Medulla oblongata (tissue), 1 donor: ENCODE data around the gene DCST1.

ENCODE experiments used
- DNase-seq: peaks from one replicate; pipeline ENCODE4 v3.0.0-alpha.2; 2015; ENCODE audit errors: extremely low spot score

DCST1 gene

GRCh38 chr1:155001675-155002463 is 31.8 kb upstream of the DCST1 start:
- peak; percentile 100 for DNase-seq

- no peak for DNase-seq
These were observed 31.0 kb upstream of the DCST1 start, which contains the start of gene ZBTB7B for GRCh38 chr1:155002464-155003226. TSS of gene ZBTB7B (plus strand) at chr1:155002802. CDS start at chr1:155014661, 11,859 bp downstream.

GRCh38 chr1:155003227-155003765 is 30.3 kb upstream of the DCST1 start:
- DNase-seq = no peak

GRCh38 chr1:155003766-155004351 is 29.8 kb upstream of the DCST1 start:
- DNase-seq = peak; percentile 71

- DNase-seq = no peak
These were observed 29.1 kb upstream of the DCST1 start for GRCh38 chr1:155004352-155005075.

GRCh38 chr1:155005076-155006011 is 28.3 kb upstream of the DCST1 start:
- DNase-seq = peak; percentile 87

GRCh38 chr1:155006601-155007101 is 27.0 kb upstream of the DCST1 start:
- peak; percentile 77 for DNase-seq

GRCh38 chr1:155007251-155007828 is 26.3 kb upstream of the DCST1 start:
- peak; percentile 65 for DNase-seq

- no peak for DNase-seq
These were observed 25.3 kb upstream of the DCST1 start for GRCh38 chr1:155008015-155008941.

GRCh38 chr1:155009221-155009711 is 24.4 kb upstream of the DCST1 start:
- no peak for DNase-seq

GRCh38 chr1:155009742-155010141 is 23.9 kb upstream of the DCST1 start:
- no peak for DNase-seq

GRCh38 chr1:155010211-155010918 is 23.3 kb upstream of the DCST1 start:
- no peak for DNase-seq

- no peak for DNase-seq
These were observed 22.6 kb upstream of the DCST1 start for GRCh38 chr1:155011004-155011416.

- peak; percentile 6 for DNase-seq
These were observed 22.1 kb upstream of the DCST1 start for GRCh38 chr1:155011437-155012025.

GRCh38 chr1:155012026-155012546 is 21.5 kb upstream of the DCST1 start:
- DNase-seq = peak; percentile 83

- DNase-seq = no peak
These were observed 20.6 kb upstream of the DCST1 start for GRCh38 chr1:155012776-155013602.
